OCI-LY3 (cell line): ENCODE data around the gene SDK2.

Experiments
- H2AFZ ChIP-seq: fragments of 200-600, 300-600 bp; shearing (Covaris generic); 2 replicates; pipeline ENCODE4 v1.6.0; 2014; ENCODE audit warnings: antibody characterized with exemption, low read depth, low read length
- H3K27ac ChIP-seq: fragments of 200-600, 300-600 bp; sonication (generic); 2 replicates; pipeline ENCODE4 v1.5.1; 2014; ENCODE audit warnings: mild to moderate bottlenecking, low read length, moderate library complexity, mixed read lengths
- H3K27me3 ChIP-seq: fragments of 200-600, 300-600 bp; sonication (generic); 2 replicates; pipeline ENCODE4 v1.6.1; 2014; ENCODE audit warnings: low read depth, low read length, mixed read lengths
- H3K36me3 ChIP-seq: fragments of 200-600, 300-600 bp; sonication (generic); replicated peaks from 2 replicates; pipeline ENCODE3; 2014; ENCODE audit warnings: low read depth, low read length, mixed read lengths
- H3K4me1 ChIP-seq: fragments of 300-600, 200-600 bp; sonication (generic); 2 replicates; pipeline ENCODE4 v1.6.1; 2014; ENCODE audit warnings: low read length, mixed read lengths
- H3K4me2 ChIP-seq: fragments of 200-600, 300-600 bp; sonication (generic); 2 replicates; pipeline ENCODE4 v1.6.1; 2014; ENCODE audit warnings: low read length, mixed read lengths
- H3K4me3 ChIP-seq: fragments of 300-600, 200-600 bp; sonication (generic); 2 replicates; pipeline ENCODE4 v1.5.1; 2014; ENCODE audit warnings: antibody characterized with exemption, mild to moderate bottlenecking, low read length, moderate library complexity
- H3K79me2 ChIP-seq: fragments of 300-600, 200-600 bp; shearing (Covaris generic); 2 replicates; pipeline ENCODE4 v1.6.1; 2014; ENCODE audit warnings: mild to moderate bottlenecking, low read length, mixed read lengths
- H3K9ac ChIP-seq: fragments of 300-600, 200-600 bp; shearing (Covaris generic); 2 replicates; pipeline ENCODE4 v1.6.0; 2014; ENCODE audit warnings: mild to moderate bottlenecking, low read length, moderate library complexity
- H3K9me3 ChIP-seq: fragments of 200-600, 300-600 bp; shearing (Covaris generic); 2 replicates; pipeline ENCODE4 v1.6.1; 2014; ENCODE audit warnings: low read length, mixed read lengths; ENCODE audit not compliant: insufficient read depth
- H4K20me1 ChIP-seq: fragments of 200-600, 300-600 bp; sonication (generic); 2 replicates; pipeline ENCODE4 v1.6.1; 2016; ENCODE audit warnings: low read length, mixed read lengths; ENCODE audit not compliant: insufficient read depth
- CTCF ChIP-seq: fragments of 200-600, 300-600 bp; sonication (generic); IDR thresholded peaks from 2 replicates; pipeline ENCODE4 v1.5.1; 2014; ENCODE audit warnings: antibody characterized with exemption, low read length, low read depth
- EZH2phosphoT487 ChIP-seq: fragments of 200-600 bp; shearing (Covaris generic); IDR thresholded peaks from 2 replicates; pipeline ENCODE4 v1.6.1; 2018; ENCODE audit warnings: antibody characterized with exemption, mixed run types, low read depth

SDK2 gene

GRCh38 chr17:73318836-73319235 lies 325.4 kb downstream of the SDK2 start:
- Histone ChIP-seq H3K27me3 (peaks cover 23% of the 10 kb centered on the region), H3K9me3 (no peaks in the 10 kb centered on the region), H3K4me3 (no peak overlapping the region), H3K79me2 (no peaks in the 10 kb centered on the region), H3K27ac (no peak overlapping the region), H3K9ac (no peak overlapping the region), H4K20me1 (no peaks in the 10 kb centered on the region), H2AFZ (no peak overlapping the region), H3K36me3 (no peaks in the 10 kb centered on the region), H3K4me1 (peaks cover 10% of the 10 kb centered on the region), H3K4me2 (no peak overlapping the region)
- TF ChIP-seq EZH2phosphoT487 = no peak

GRCh38 chr17:73318427-73318813 lies 325.8 kb downstream of the SDK2 start:
- Histone ChIP-seq H3K4me2 (no peak overlapping the region), H4K20me1 (no peaks in the 10 kb centered on the region)

GRCh38 chr17:73317513-73318426 lies 326.5 kb downstream of the SDK2 start:
- H2AFZ ChIP-seq = no peak overlapping the region
- TF ChIP-seq EZH2phosphoT487 (no peak), CTCF (no peak)
- peaks cover 27% of the 10 kb centered on the region for H3K27me3 ChIP-seq
- no peak overlapping the region for H3K27ac ChIP-seq
- no peaks in the 10 kb centered on the region for H3K36me3 ChIP-seq
- H3K9me3 ChIP-seq = no peaks in the 10 kb centered on the region
- no peaks in the 10 kb centered on the region for H4K20me1 ChIP-seq
- H3K4me1 ChIP-seq = peaks cover 10% of the 10 kb centered on the region
- no peak overlapping the region for H3K9ac ChIP-seq
- H3K4me3 ChIP-seq = no peak overlapping the region
- no peaks in the 10 kb centered on the region for H3K79me2 ChIP-seq
- no peak overlapping the region for H3K4me2 ChIP-seq

More at GRCh38 chr17:73318427-73318813, 325.8 kb downstream of the SDK2 start:
- H3K79me2 ChIP-seq = no peaks in the 10 kb centered on the region
- no peaks in the 10 kb centered on the region for H3K9me3 ChIP-seq
- H3K4me3 ChIP-seq = no peak overlapping the region
- H3K27me3 ChIP-seq = peaks cover 25% of the 10 kb centered on the region
- H3K4me1 ChIP-seq = peaks cover 10% of the 10 kb centered on the region
- H2AFZ ChIP-seq = no peak overlapping the region
- no peak overlapping the region for H3K9ac ChIP-seq
- no peak overlapping the region for H3K27ac ChIP-seq
- TF ChIP-seq CTCF (no peak), EZH2phosphoT487 (no peak)
- H3K36me3 ChIP-seq = no peaks in the 10 kb centered on the region

- Histone ChIP-seq H3K27me3 (peaks cover 31% of the 10 kb centered on the region), H3K4me2 (no peak overlapping the region; the same call in 1 of the 2 replicates), H3K9ac (no peak overlapping the region), H3K4me1 (peaks cover 10% of the 10 kb centered on the region), H4K20me1 (no peaks in the 10 kb centered on the region), H3K36me3 (no peaks in the 10 kb centered on the region), H3K27ac (no peak overlapping the region), H3K79me2 (no peaks in the 10 kb centered on the region), H3K4me3 (no peak overlapping the region), H3K9me3 (no peaks in the 10 kb centered on the region), H2AFZ (no peak overlapping the region)
- TF ChIP-seq EZH2phosphoT487 (no peak), CTCF (no peak)
Measured at GRCh38 chr17:73316919-73317505, 327.2 kb downstream of the SDK2 start.
